HepG2 (cell line): ENCODE results near the gene DIPK1A. TPM values are rescaled to one million over a fixed set of nuclear protein-coding genes. Genes with fewer than 3 reads are reported as not detected.

Experiments used
- ATF4 ChIP-seq, 2 experiments: fragments of 450-650 bp in 1 of 2; sonication (generic) in 1 of 2; formaldehyde crosslinking; IDR thresholded peaks; 2 replicates each; pipeline versions ENCODE4 v1.5.0 to v1.8.0; 2020 to 2022; ENCODE audit warnings: mild to moderate bottlenecking in 1 of 2, missing genetic modification reagents in 1 of 2
- CBX1 ChIP-seq: IDR thresholded peaks from one replicate; pipeline ENCODE4 v1.6.1; 2016; ENCODE audit warnings: antibody characterized with exemption, low read depth
- HNF4G ChIP-seq, 2 experiments: sonication (generic) in 1 of 2; formaldehyde crosslinking in 1 of 2; IDR thresholded peaks; 2 replicates each; pipeline versions ENCODE4 v1.4.0 to v1.6.1; 2011 to 2020; ENCODE audit warnings: borderline replicate concordance in 2 of 2, low read depth in 2 of 2, mild to moderate bottlenecking in 2 of 2, low read length in 1 of 2, missing genetic modification reagents in 1 of 2, moderate library complexity in 1 of 2
- JUNB ChIP-seq: sonication (generic); formaldehyde crosslinking; IDR thresholded peaks from 2 replicates; pipeline ENCODE4 v1.8.0; 2022; ENCODE audit warnings: missing genetic modification reagents, mild to moderate bottlenecking, borderline replicate concordance
- NFAT5 ChIP-seq: sonication (generic); formaldehyde crosslinking; IDR thresholded peaks from 2 replicates; pipeline ENCODE4 v1.4.0; 2020; ENCODE audit warnings: missing genetic modification reagents
- NR2F6 ChIP-seq, 2 experiments: IDR thresholded peaks; 2 replicates each; pipeline ENCODE4 v1.6.1; 2016; ENCODE audit warnings: antibody characterized with exemption in 1 of 2, mild to moderate bottlenecking in 1 of 2
- PHF8 ChIP-seq: sonication (generic); formaldehyde crosslinking; IDR thresholded peaks from 2 replicates; pipeline ENCODE4 v1.5.0; 2020; ENCODE audit warnings: missing genetic modification reagents
- TEF ChIP-seq: sonication (generic); formaldehyde crosslinking; IDR thresholded peaks from 2 replicates; pipeline ENCODE4 v1.5.0; 2020; ENCODE audit warnings: missing genetic modification reagents
- TRAFD1 ChIP-seq: sonication (generic); formaldehyde crosslinking; IDR thresholded peaks from 2 replicates; pipeline ENCODE4 v1.5.1; 2020; ENCODE audit warnings: missing genetic modification reagents, mild to moderate bottlenecking, borderline replicate concordance
- ZBTB39 ChIP-seq: sonication (generic); formaldehyde crosslinking; IDR thresholded peaks from 2 replicates; pipeline ENCODE4 v1.5.0; 2020; ENCODE audit warnings: missing genetic modification reagents
- ZNF589 ChIP-seq: sonication (generic); formaldehyde crosslinking; conservative IDR thresholded peaks from 2 replicates; pipeline ENCODE4 v1.8.0; 2022; ENCODE audit warnings: mild to moderate bottlenecking, moderate library complexity, missing genetic modification reagents
- ZNF597 ChIP-seq: sonication (generic); formaldehyde crosslinking; IDR thresholded peaks from 2 replicates; pipeline ENCODE4 v1.5.0; 2020; ENCODE audit warnings: missing genetic modification reagents
- ZNF724P ChIP-seq: sonication (generic); formaldehyde crosslinking; IDR thresholded peaks from 2 replicates; pipeline ENCODE4 v1.8.0; 2022; ENCODE audit warnings: missing genetic modification reagents, borderline replicate concordance
- polyA plus RNA-seq, 8 experiments: library from polyadenylated mRNA; depleted of rRNA in 3 of 8; stranded (reverse) in 7 of 8; unstranded in 1 of 8; fragments of >200 nt; fragmentation: Illumina TruSeq in 4 of 8; extraction: Trizol in 4 of 8; gene quantifications; 2 replicates each; pipeline versions ENCODE4 v1.2.1 to v1.2.3, GENCODE V29; 2011 to 2016; ENCODE audit warnings: low read depth in 4 of 8, missing spikeins in 1 of 8, mixed read lengths in 1 of 8; ENCODE audit not compliant: insufficient read depth in 1 of 8
- total RNA-seq, 5 experiments: library from RNA; depleted of rRNA; stranded (reverse); fragments of >200 nt; fragmentation: Illumina TruSeq; extraction: Trizol; gene quantifications; 2 replicates each; pipeline ENCODE4 v1.2.3, GENCODE V29; 2016; ENCODE audit warnings: low read depth in 1 of 5

Gene DIPK1A
- total and polyA plus RNA-seq, 2 of the 13 experiments (the other 11 are each of a cell fraction or from before 2014, with no cell fraction given), result 8.4 TPM

- TF ChIP-seq TRAFD1 (CRISPR knock-in tag) (peak; percentile 64; the same call in 1 of the 2 replicates), HNF4G (IDR thresholded peaks at IDR 0.05; ENCODE audit: borderline replicate concordance, low read depth, low read length) (no peak), HNF4G (CRISPR knock-in tag; IDR thresholded peaks at IDR 0.05; ENCODE audit: borderline replicate concordance, low read depth) (peak; percentile 70; the same call in 1 of the 2 replicates), ZNF597 (CRISPR knock-in tag) (0 out of 2 replicates have a peak, but pooled peaks have one; percentile 65), ZBTB39 (CRISPR knock-in tag) (no peak; the same call in 1 of the 2 replicates), NFAT5 (CRISPR knock-in tag) (peak; percentile 88), NR2F6 (IDR thresholded peaks at IDR 0.05) (0 out of 2 replicates have a peak, but pooled peaks have one; percentile 29), NR2F6 (CRISPR knock-in tag; IDR thresholded peaks at IDR 0.05) (peak; percentile 61), TEF (CRISPR knock-in tag) (peak; percentile 58; the same call in 1 of the 2 replicates), ZNF589 (CRISPR knock-in tag) (peak; percentile 96), CBX1 (peak; percentile 59), JUNB (peak; percentile 64; the same call in 1 of the 2 replicates), PHF8 (CRISPR knock-in tag) (peak; percentile 94), ATF4 (CRISPR knock-in tag; IDR thresholded peaks at IDR 0.05) (peak in 1 of 2 experiments; percentile 73; a peak in 2 of 4 replicates), ZNF724P (CRISPR knock-in tag) (peak; percentile 70; the same call in 1 of the 2 replicates)
These were observed 129.3 kb downstream of the DIPK1A start, which contains the start of gene RPL5 (continued) for GRCh38 chr1:92831762-92832536.
